ENCODE data around the gene SPOCK2.
"Not testable (repeated sequence)": the region's sequence is repeated elsewhere in the genome, so short reads cannot be mapped to it uniquely, and the experiment has no call there.

SPOCK2 gene

DNA sequence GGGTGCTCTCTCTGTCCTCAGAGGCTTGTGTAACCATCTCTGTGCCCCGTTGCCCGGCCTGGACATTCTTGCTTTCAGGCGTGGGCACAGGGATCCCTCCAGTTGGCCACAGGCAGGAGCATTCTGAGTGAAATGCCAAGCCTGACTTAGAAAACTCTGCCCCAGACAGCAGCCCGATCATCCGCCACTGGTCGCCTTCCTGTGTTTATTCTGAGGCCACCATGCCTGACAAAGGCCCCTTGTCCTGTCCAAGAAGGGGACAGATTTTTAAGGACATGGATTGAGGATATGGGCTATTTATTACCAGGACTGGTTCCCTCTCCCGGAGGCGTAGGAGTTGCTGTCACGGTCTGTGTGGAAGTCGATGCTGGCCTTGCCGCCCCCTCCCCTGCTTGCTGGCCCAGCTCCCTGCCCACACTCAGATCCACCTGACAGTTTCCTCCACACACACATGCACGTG, 54.3 kb downstream of the SPOCK2 start:
- H3K4me1 ChIP-seq (ENCODE audit: control insufficient read depth, insufficient read depth, low read length), result no peaks in the 10 kb centered on the region
- H3K4me3 ChIP-seq (ENCODE audit: low read length), result no peak overlapping the region
- no peaks in the 10 kb centered on the region for H3K27me3 ChIP-seq (ENCODE audit: control insufficient read depth, insufficient read depth, low read length)
- H3K27ac ChIP-seq (ENCODE audit: low read depth, low read length), result no peak overlapping the region
- no peak overlapping the region for H3K9ac ChIP-seq (ENCODE audit: low read length)
- H3K36me3 ChIP-seq (ENCODE audit: control insufficient read depth, insufficient read depth, low read length), result no peaks in the 10 kb centered on the region

DNA sequence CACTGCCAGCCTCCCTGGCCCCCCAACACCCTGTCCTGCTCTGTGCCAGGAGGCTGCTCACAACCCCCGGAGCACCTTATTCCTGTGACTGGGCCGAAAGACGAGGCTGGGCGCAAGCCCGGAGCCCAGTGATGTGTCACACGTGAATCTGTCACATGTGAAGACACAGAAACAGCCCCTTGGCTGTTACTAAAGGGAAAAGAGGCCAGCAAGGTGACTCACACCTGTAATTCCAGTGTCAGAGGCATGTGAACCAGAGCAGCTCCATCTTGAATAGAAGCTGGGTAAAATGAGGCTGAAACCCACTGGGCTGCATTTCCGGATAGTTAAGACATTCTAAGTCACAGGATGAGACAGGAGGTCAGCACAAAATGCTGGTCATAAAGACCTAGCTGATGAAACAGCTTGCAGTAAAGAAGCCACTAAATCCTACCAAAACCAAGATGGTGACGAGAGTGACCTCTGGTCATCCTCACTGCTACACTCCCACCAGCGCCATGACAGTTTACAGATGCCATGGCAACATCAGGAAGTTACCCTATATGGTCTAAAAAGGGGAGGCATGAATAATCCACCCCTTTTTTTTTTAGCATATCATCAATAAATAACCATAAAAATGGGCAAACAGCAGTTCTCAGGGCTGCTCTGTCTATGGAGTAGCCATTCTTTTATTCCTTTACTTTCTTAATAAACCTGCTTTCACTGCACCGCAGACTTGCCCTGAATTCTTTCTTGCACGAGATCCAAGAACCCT, 55.8 kb downstream of the SPOCK2 start:
- H3K27ac ChIP-seq (ENCODE audit: low read depth, low read length); H3K4me3 ChIP-seq (ENCODE audit: low read length); H3K4me1 ChIP-seq (ENCODE audit: control insufficient read depth, insufficient read depth, low read length); H3K27me3 ChIP-seq (ENCODE audit: control insufficient read depth, insufficient read depth, low read length); H3K9ac ChIP-seq (ENCODE audit: low read length); H3K36me3 ChIP-seq (ENCODE audit: control insufficient read depth, insufficient read depth, low read length): not testable (repeated sequence)

DNA sequence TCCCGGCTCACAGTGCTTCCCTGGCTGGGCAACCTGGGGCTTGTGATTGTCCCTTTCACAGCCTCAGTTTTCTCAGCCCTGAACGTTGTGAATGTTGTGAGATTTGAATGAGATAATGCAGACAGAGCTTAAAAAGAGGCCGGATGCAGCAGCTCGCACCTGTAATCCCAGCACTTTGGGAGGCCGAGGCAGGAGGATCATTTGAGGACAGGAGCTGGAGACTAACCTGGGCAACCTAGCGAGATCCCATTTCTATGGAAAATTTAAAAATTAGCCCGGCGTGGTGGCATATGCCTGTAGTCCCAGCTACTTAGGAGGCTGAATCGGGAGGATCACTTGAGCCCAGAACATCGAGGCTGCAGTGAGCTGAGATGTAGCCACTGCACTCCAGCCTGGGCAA, 56.6 kb downstream of the SPOCK2 start:
- no peak overlapping the region for H3K4me3 ChIP-seq (ENCODE audit: low read length)
- H3K27ac ChIP-seq (ENCODE audit: low read depth, low read length), result no peak overlapping the region
- H3K27me3 ChIP-seq (ENCODE audit: control insufficient read depth, insufficient read depth, low read length), result no peaks in the 10 kb centered on the region
- H3K36me3 ChIP-seq (ENCODE audit: control insufficient read depth, insufficient read depth, low read length), result no peaks in the 10 kb centered on the region
- no peak overlapping the region for H3K9ac ChIP-seq (ENCODE audit: low read length)
- no peaks in the 10 kb centered on the region for H3K4me1 ChIP-seq (ENCODE audit: control insufficient read depth, insufficient read depth, low read length)

DNA sequence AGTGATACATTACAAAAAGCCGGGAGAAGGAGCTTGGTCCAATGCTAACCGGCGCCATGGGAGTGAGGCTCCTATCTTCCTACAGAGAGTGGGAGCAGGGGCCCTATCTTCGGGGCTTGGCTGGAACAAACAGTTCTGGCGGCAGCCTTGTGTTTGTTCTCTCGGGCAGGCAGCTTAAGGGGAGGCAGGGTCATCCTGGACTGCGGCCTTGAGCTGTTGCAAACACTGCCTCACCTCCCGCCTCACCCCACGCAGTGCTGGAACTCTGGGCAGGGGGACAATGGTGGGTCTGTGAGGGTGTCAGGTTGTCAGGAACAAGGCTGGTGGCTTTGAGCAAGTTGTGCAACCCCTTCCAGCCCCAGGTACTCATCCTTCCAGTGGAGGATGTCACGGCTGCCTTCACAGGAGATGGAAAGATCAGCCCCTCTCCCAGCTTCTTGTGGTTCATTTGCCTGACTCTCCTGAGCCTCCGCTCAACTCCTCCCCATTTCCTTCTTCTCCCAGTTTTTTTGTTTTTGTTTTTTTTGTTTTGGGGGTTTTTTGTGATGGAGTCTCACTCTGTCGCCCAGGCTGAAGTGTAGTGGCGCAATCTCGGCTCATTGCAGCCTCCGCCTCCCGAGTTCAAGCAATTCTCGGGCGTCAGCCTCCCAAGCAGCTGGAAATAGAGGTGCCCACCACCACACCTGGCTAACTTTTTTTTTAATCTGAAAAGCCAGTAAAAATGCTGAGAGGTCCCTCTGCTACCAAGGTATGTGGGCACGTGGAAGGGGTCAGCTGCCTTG, 57.4 kb downstream of the SPOCK2 start:
- no peaks in the 10 kb centered on the region for H3K4me1 ChIP-seq (ENCODE audit: control insufficient read depth, insufficient read depth, low read length)
- no peaks in the 10 kb centered on the region for H3K36me3 ChIP-seq (ENCODE audit: control insufficient read depth, insufficient read depth, low read length)
- no peaks in the 10 kb centered on the region for H3K27me3 ChIP-seq (ENCODE audit: control insufficient read depth, insufficient read depth, low read length)
- no peak overlapping the region for H3K4me3 ChIP-seq (ENCODE audit: low read length)
- H3K27ac ChIP-seq (ENCODE audit: low read depth, low read length), result no peak overlapping the region
- no peak overlapping the region for H3K9ac ChIP-seq (ENCODE audit: low read length)

DNA sequence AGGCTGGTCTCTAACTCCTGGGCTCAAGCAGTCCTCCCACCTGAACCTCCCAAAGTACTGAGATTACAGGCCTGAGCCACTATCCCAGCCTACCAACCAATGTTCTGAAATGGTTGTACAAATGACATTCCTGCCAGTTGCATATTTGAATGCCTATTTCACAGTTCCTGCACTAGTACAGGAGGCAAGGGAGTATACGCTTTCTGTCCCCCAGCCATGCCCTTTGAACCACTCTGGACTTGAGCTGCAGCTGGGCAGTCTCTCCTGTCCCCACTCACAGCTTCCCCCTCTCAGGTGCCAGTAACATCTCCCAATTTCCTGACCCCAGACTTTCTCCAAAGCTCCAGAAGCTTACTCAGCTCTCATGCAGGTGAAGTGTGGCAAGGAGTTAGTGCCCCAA, 58.9 kb downstream of the SPOCK2 start:
- no peaks in the 10 kb centered on the region for H3K27me3 ChIP-seq (ENCODE audit: control insufficient read depth, insufficient read depth, low read length)
- no peaks in the 10 kb centered on the region for H3K4me1 ChIP-seq (ENCODE audit: control insufficient read depth, insufficient read depth, low read length)
- H3K4me3 ChIP-seq (ENCODE audit: low read length), result no peak overlapping the region
- no peaks in the 10 kb centered on the region for H3K36me3 ChIP-seq (ENCODE audit: control insufficient read depth, insufficient read depth, low read length)
- no peak overlapping the region for H3K9ac ChIP-seq (ENCODE audit: low read length)
- no peak overlapping the region for H3K27ac ChIP-seq (ENCODE audit: low read depth, low read length)

DNA sequence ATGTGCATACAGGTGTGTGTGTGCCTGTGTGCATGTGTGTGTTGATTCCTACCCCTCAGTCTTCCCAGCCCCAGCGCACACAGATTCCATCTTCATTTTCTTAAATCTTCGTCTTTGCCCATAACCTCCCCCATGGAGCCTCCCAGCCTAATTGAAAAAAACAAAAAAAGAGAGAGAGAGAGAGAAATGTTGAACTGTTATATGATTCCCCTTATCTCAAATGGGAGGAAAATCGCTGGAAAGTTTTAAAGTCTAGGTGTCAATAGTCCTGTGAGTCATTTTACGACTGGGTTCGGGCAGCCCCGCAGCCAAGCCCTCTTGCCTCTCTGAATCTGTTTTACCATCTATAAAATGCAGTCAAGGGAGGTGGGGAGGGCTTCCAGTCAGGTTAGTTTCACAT, 60.9 kb downstream of the SPOCK2 start:
- Histone ChIP-seq H3K4me1 (ENCODE audit: control insufficient read depth, insufficient read depth, low read length) (no peaks in the 10 kb centered on the region), H3K36me3 (ENCODE audit: control insufficient read depth, insufficient read depth, low read length) (no peaks in the 10 kb centered on the region), H3K27me3 (ENCODE audit: control insufficient read depth, insufficient read depth, low read length) (no peaks in the 10 kb centered on the region), H3K27ac (ENCODE audit: low read depth, low read length) (no peak overlapping the region), H3K9ac (ENCODE audit: low read length) (no peak overlapping the region), H3K4me3 (ENCODE audit: low read length) (no peak overlapping the region)

DNA sequence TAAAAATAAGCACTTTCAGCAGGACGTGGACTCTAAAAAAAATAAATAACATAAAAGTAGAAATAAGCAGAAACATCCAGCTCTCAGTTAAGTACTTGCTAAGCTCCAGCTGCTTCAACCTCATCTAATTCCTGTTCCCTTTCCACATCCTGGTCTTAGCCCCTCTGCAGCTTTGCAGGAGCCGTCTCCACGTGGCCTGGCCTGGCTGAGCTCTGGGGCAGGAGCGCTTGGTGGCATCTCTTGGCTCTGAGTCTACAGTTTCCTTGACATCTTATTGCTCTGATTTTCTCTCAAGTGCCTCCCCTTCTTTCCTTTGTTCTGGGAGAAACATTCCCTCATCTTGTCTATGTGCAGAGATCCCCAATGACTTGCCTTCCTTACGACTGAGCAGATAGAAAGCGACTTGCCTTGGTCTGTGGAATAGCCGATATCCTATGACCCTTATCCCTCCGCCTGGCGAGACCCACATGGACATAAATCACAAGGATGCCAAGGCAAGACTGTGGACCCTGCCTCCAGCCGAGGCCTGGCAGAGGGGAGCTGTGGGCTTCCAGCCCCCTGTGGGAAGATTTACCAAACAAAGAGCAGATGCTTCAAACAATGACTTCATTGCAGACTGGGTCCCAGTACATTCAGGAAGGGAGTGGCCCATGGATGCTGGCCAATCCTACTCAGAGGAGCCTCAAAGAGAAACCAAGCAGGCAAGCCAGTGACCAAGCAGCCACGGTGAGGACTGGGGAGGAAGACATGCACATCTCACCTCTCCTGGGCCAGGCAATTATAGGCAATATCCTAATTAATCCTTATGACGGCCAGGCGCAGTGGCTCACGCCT, 61.9 kb downstream of the SPOCK2 start:
- no peak overlapping the region for H3K27ac ChIP-seq (ENCODE audit: low read depth, low read length)
- H3K9ac ChIP-seq (ENCODE audit: low read length), result no peak overlapping the region
- H3K36me3 ChIP-seq (ENCODE audit: control insufficient read depth, insufficient read depth, low read length), result no peaks in the 10 kb centered on the region
- peaks cover under 1% of the 10 kb centered on the region for H3K4me1 ChIP-seq (ENCODE audit: control insufficient read depth, insufficient read depth, low read length)
- peak overlapping the region; percentile 11 for H3K4me3 ChIP-seq (ENCODE audit: low read length)
- H3K27me3 ChIP-seq (ENCODE audit: control insufficient read depth, insufficient read depth, low read length), result no peaks in the 10 kb centered on the region

DNA sequence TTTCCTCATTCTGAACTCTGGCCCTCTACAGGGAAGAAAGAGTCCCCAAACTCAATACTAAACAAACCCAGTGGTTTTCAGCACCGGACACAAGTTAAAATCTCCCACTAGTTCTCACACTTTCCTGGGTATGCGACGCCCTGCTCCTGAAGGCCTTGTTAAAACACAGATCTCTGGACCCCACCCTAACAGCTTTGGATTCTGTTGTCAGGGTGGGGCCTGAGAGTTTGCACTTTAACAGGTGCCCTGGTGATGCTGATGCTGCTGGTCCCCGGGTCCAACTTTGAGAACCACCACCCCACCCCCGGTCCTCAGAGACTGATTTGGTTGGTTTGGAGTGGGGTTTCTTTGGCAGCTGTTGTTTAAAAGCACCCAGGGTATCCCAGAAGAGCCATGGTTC, 62.5 kb downstream of the SPOCK2 start:
- peaks cover 7% of the 10 kb centered on the region for H3K4me1 ChIP-seq (ENCODE audit: control insufficient read depth, insufficient read depth, low read length)
- H3K27me3 ChIP-seq (ENCODE audit: control insufficient read depth, insufficient read depth, low read length), result no peaks in the 10 kb centered on the region
- no peaks in the 10 kb centered on the region for H3K36me3 ChIP-seq (ENCODE audit: control insufficient read depth, insufficient read depth, low read length)
- no peak overlapping the region for H3K27ac ChIP-seq (ENCODE audit: low read depth, low read length)
- no peak overlapping the region for H3K4me3 ChIP-seq (ENCODE audit: low read length)
- no peak overlapping the region for H3K9ac ChIP-seq (ENCODE audit: low read length)

DNA sequence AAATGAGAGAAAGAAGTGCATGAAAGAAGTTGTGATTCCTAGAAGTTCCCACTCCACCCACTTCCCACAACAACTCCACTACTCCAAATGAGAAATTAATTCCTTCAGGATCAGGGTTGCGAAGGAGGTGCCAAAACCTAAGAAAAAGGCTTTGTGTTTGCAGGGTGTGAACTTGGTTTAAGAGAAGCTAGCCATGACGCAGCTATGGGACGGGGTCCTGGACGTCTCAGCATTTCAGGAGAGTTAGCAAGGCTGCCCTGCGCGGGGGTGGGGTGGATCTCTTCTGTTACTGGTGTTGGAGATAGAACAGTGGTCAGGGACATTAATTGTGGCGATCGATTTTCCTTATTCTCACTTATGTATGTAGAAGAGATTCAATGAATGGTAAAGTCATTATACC, 63.0 kb downstream of the SPOCK2 start:
- no peaks in the 10 kb centered on the region for H3K36me3 ChIP-seq (ENCODE audit: control insufficient read depth, insufficient read depth, low read length)
- peaks cover 7% of the 10 kb centered on the region for H3K4me1 ChIP-seq (ENCODE audit: control insufficient read depth, insufficient read depth, low read length)
- no peak overlapping the region for H3K27ac ChIP-seq (ENCODE audit: low read depth, low read length)
- no peak overlapping the region for H3K4me3 ChIP-seq (ENCODE audit: low read length)
- H3K9ac ChIP-seq (ENCODE audit: low read length), result no peak overlapping the region
- no peaks in the 10 kb centered on the region for H3K27me3 ChIP-seq (ENCODE audit: control insufficient read depth, insufficient read depth, low read length)

DNA sequence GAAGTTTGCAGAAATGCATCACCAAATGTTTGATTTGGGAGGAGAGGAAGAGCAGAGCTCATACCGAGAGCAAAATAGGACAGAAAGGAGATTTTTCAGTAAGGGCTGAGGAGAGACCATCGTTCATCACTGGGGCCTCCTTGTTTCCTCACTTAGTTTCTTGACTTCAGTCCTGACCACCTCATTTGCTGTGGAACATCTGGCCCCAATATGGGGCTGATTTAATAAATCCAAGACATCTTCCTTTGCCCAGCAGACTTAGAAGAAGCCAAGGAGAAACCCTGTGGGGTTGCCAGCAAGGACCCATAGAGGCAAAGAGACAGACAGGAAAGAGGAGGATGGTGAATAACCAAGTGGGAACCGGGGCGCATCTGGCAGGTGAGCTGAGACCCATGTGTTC, 63.8 kb downstream of the SPOCK2 start:
- H3K27ac ChIP-seq (ENCODE audit: low read depth, low read length), result no peak overlapping the region
- no peaks in the 10 kb centered on the region for H3K36me3 ChIP-seq (ENCODE audit: control insufficient read depth, insufficient read depth, low read length)
- no peak overlapping the region for H3K9ac ChIP-seq (ENCODE audit: low read length)
- H3K4me1 ChIP-seq (ENCODE audit: control insufficient read depth, insufficient read depth, low read length), result peaks cover 7% of the 10 kb centered on the region
- no peak overlapping the region for H3K4me3 ChIP-seq (ENCODE audit: low read length)
- H3K27me3 ChIP-seq (ENCODE audit: control insufficient read depth, insufficient read depth, low read length), result no peaks in the 10 kb centered on the region

DNA sequence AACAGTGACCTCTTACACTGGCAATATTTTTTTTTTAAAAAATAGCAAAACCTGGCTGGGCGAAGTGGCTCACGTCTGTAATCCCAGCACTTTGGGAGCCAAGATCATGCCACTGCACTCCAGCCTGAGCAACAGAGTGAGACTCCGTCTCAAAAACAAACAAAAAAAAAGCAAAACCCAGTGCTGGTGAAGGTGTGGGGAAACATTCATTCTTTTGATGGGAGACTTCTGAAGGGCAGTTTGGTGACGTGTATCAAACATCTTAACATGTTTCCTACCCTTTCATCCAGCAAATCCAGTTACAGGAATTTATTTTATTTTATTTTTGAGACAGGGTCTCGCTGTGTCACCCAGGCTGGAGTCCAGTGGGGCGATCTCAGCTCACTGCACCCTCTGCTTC, 66.1 kb downstream of the SPOCK2 start:
- no peak overlapping the region for H3K27ac ChIP-seq (ENCODE audit: low read depth, low read length)
- no peaks in the 10 kb centered on the region for H3K27me3 ChIP-seq (ENCODE audit: control insufficient read depth, insufficient read depth, low read length)
- no peak overlapping the region for H3K9ac ChIP-seq (ENCODE audit: low read length)

More for the DNA sequence above, 66.1 kb downstream of the SPOCK2 start:
- Histone ChIP-seq H3K4me3 (ENCODE audit: low read length) (no peak overlapping the region), H3K4me1 (ENCODE audit: control insufficient read depth, insufficient read depth, low read length) (peaks cover 11% of the 10 kb centered on the region), H3K36me3 (ENCODE audit: control insufficient read depth, insufficient read depth, low read length) (no peaks in the 10 kb centered on the region)

Data from rectal smooth muscle tissue (tissue), 1 donor.